ENCODE measurements around the gene ZNF33A. TPM values are rescaled to one million over a fixed set of nuclear protein-coding genes. Genes with fewer than 3 reads are reported as not detected.
"Not testable (repeated sequence)": the region's sequence is repeated elsewhere in the genome, so short reads cannot be mapped to it uniquely, and the experiment has no call there.

The ZNF33A gene
- polyA plus RNA-seq, 1 donor, result 14.9 TPM

- no peak for DNase-seq
Measured at GRCh38 chr10:38047666-38048065, 37.2 kb downstream of the ZNF33A start.

GRCh38 chr10:38050212-38050611 is 39.7 kb downstream of the ZNF33A start:
- DNase-seq, result no peak

GRCh38 chr10:38054361-38054797 is 43.9 kb downstream of the ZNF33A start:
- no peak for DNase-seq

- DNase-seq, result not testable (repeated sequence)
Measured at GRCh38 chr10:38055274-38055894, 44.9 kb downstream of the ZNF33A start.

GRCh38 chr10:38069663-38070062 is 59.2 kb downstream of the ZNF33A start:
- DNase-seq, result not testable (repeated sequence)

GRCh38 chr10:38070501-38070900 is 60.0 kb downstream of the ZNF33A start:
- DNase-seq, result no peak

GRCh38 chr10:38072552-38072951 is 62.1 kb downstream of the ZNF33A start:
- no peak for DNase-seq

GRCh38 chr10:38076687-38077086 is 66.2 kb downstream of the ZNF33A start:
- DNase-seq, result no peak

GRCh38 chr10:38093318-38093717 is 82.8 kb downstream of the ZNF33A start:
- DNase-seq, result not testable (repeated sequence)

GRCh38 chr10:38093816-38094157 is 83.3 kb downstream of the ZNF33A start:
- no peak for DNase-seq

GRCh38 chr10:38094158-38094926 is 83.9 kb downstream of the ZNF33A start, which contains the start of gene ZNF37A:
TSS of gene ZNF37A (plus strand) at chr10:38094337. CDS start at chr10:38096618, 2,281 bp downstream.
- DNase-seq, result peak; percentile 95

- no peak for DNase-seq
Measured at GRCh38 chr10:38094927-38095574, 84.6 kb downstream of the ZNF33A start.

- no peak for DNase-seq
Measured at GRCh38 chr10:38102880-38103279, 92.4 kb downstream of the ZNF33A start.

GRCh38 chr10:38103756-38104155 is 93.3 kb downstream of the ZNF33A start:
- no peak for DNase-seq

GRCh38 chr10:38112159-38112558 is 101.7 kb downstream of the ZNF33A start:
- DNase-seq, result no peak

Other genes starting within 250 kb of the ZNF33A start
- gene ZNF248, start 153.1 kb upstream of the ZNF33A start, polyA plus RNA-seq (ENCODE audit: insufficient read length), result 17.6 TPM
- 11.9 TPM for gene ZNF25, start 34.0 kb upstream of the ZNF33A start, polyA plus RNA-seq (ENCODE audit: insufficient read length)
- 7.4 TPM for gene ZNF37A, start 83.7 kb downstream of the ZNF33A start, polyA plus RNA-seq (ENCODE audit: insufficient read length)